H1 (cell line): ENCODE measurements around the gene PGAM1. TPM values are rescaled to one million over a fixed set of nuclear protein-coding genes. Genes with fewer than 3 reads are reported as not detected.

Source experiments
- CTCF ChIA-PET: fragments of 300-600 bp; sonication (Branson Sonifier 250); formaldehyde crosslinking; loops from one replicate; lab custom pipeline; 2021; ENCODE audit not compliant: partially characterized antibody; lab: Charles Lee
- POLR2A ChIA-PET: fragments of 300-600 bp; sonication (Branson Sonifier 250); formaldehyde crosslinking; loops from one replicate; lab custom pipeline; 2021; ENCODE audit warnings: inconsistent platforms; ENCODE audit not compliant: partially characterized antibody; lab: Charles Lee
- DNase-seq, 2 experiments: peaks; one replicate each; pipeline versions ENCODE4 v3.0.0 to v3.0.0-alpha.2; 2010 to 2022; ENCODE audit warnings: low spot score in 2 of 2, low read depth in 1 of 2, mixed read lengths in 1 of 2
- FAIRE-seq: peaks from 2 replicates; lab custom pipeline; 2011; peaks lifted over from hg19 to GRCh38; lab: Jason Lieb, UNC
- H2AFZ ChIP-seq: 2 replicates; pipeline ENCODE4 v1.8.1; 2012; ENCODE audit warnings: low read length, inconsistent platforms
- H2AK5ac ChIP-seq: 2 replicates; pipeline ENCODE4 v1.6.1; 2013; ENCODE audit warnings: low read depth, low read length
- H2BK120ac ChIP-seq: replicated peaks from 2 replicates; pipeline ENCODE3; 2013; ENCODE audit warnings: low read depth, low read length, inconsistent platforms
- H2BK12ac ChIP-seq: 2 replicates; pipeline ENCODE4 v1.6.1; 2013; ENCODE audit warnings: low read depth, low read length
- H2BK15ac ChIP-seq: 2 replicates; pipeline ENCODE4 v1.6.1; 2013; ENCODE audit warnings: low read length
- H2BK20ac ChIP-seq: 2 replicates; pipeline ENCODE4 v1.6.1; 2013; ENCODE audit warnings: low read length
- H2BK5ac ChIP-seq: 2 replicates; pipeline ENCODE4 v1.6.1; 2013; ENCODE audit warnings: low read depth, low read length
- H3K14ac ChIP-seq: 2 replicates; pipeline ENCODE4 v1.6.1; 2013; ENCODE audit warnings: inconsistent platforms; ENCODE audit not compliant: insufficient read length
- H3K18ac ChIP-seq: 2 replicates; pipeline ENCODE4 v1.6.1; 2013; ENCODE audit warnings: low read length; ENCODE audit errors: extremely low read depth
- H3K23ac ChIP-seq: 2 replicates; pipeline ENCODE4 v1.6.1; 2013; ENCODE audit warnings: inconsistent platforms; ENCODE audit not compliant: insufficient read length
- H3K23me2 ChIP-seq: 2 replicates; pipeline ENCODE4 v1.6.1; 2013; ENCODE audit warnings: low read depth, low read length
- H3K27ac ChIP-seq: 2 replicates; pipeline ENCODE4 v1.6.1; 2011; ENCODE audit warnings: low read depth, low read length, inconsistent platforms
- H3K27me3 ChIP-seq, 4 experiments: replicated peaks in 1 of 4; 1 replicate in 1 of 4; 2 replicates in 3 of 4; pipeline versions ENCODE4 v1.6.1 to v1.8.1; 2011 to 2013; ENCODE audit warnings: low read length in 3 of 4, mild to moderate bottlenecking in 3 of 4, inconsistent platforms in 2 of 4, mixed read lengths in 2 of 4, moderate library complexity in 1 of 4; ENCODE audit not compliant: control insufficient read depth in 3 of 4, insufficient read depth in 3 of 4; ENCODE audit errors: extremely low read depth in 1 of 4
- H3K36me3 ChIP-seq, 4 experiments: 2 replicates each; pipeline versions ENCODE4 v1.6.1 to v1.8.1; 2011 to 2013; ENCODE audit warnings: mild to moderate bottlenecking in 4 of 4, low read length in 3 of 4, moderate library complexity in 2 of 4, control low read depth in 1 of 4, inconsistent platforms in 1 of 4; ENCODE audit not compliant: insufficient read depth in 4 of 4, control insufficient read depth in 2 of 4
- H3K4ac ChIP-seq: replicated peaks from 2 replicates; pipeline ENCODE3; 2013; ENCODE audit warnings: low read length, low read depth, mixed read lengths, inconsistent platforms; ENCODE audit not compliant: insufficient read length
- H3K4me1 ChIP-seq, 4 experiments: replicated peaks in 1 of 4; 1 replicate in 1 of 4; 2 replicates in 3 of 4; pipeline versions ENCODE4 v1.6.1 to v1.8.1; 2011 to 2013; ENCODE audit warnings: low read length in 3 of 4, inconsistent platforms in 2 of 4, mixed read lengths in 1 of 4; ENCODE audit not compliant: insufficient read depth in 4 of 4, control insufficient read depth in 3 of 4
- H3K4me2 ChIP-seq, 2 experiments: 2 replicates each; pipeline versions ENCODE4 v1.6.1 to v1.8.1; 2011 to 2013; ENCODE audit warnings: low read depth in 2 of 2, low read length in 2 of 2, control low read depth in 1 of 2, inconsistent platforms in 1 of 2, mild to moderate bottlenecking in 1 of 2; ENCODE audit not compliant: insufficient read depth in 1 of 2
- H3K4me3 ChIP-seq, 4 experiments: fragments of 200-600, 300-600 bp in 1 of 4; sonication (generic), shearing (Covaris generic), sonication (Bioruptor Twin) in 1 of 4; 2 replicates each; pipeline versions ENCODE4 v1.5.1 to v1.8.1; 2011 to 2016; ENCODE audit warnings: low read length in 4 of 4, low read depth in 3 of 4, control low read depth in 2 of 4, inconsistent platforms in 2 of 4, mild to moderate bottlenecking in 2 of 4, mixed read lengths in 1 of 4, moderate library complexity in 1 of 4; ENCODE audit not compliant: insufficient read depth in 2 of 4; ENCODE audit errors: extremely low read depth in 1 of 4
- H3K56ac ChIP-seq: replicated peaks from 2 replicates; pipeline ENCODE3; 2013; ENCODE audit warnings: low read depth, mild to moderate bottlenecking, mixed read lengths, low read length, inconsistent platforms; ENCODE audit not compliant: insufficient read length
- H3K79me1 ChIP-seq: 2 replicates; pipeline ENCODE4 v1.6.1; 2013; ENCODE audit warnings: low read depth, low read length, control low read depth
- H3K79me2 ChIP-seq, 2 experiments: 2 replicates each; pipeline versions ENCODE4 v1.6.1 to v1.8.1; 2012 to 2013; ENCODE audit warnings: low read length in 2 of 2, mild to moderate bottlenecking in 2 of 2, inconsistent platforms in 1 of 2; ENCODE audit not compliant: insufficient read depth in 2 of 2, control insufficient read depth in 1 of 2
- H3K9ac ChIP-seq, 4 experiments: replicated peaks in 1 of 4; 1 replicate in 1 of 4; 2 replicates in 3 of 4; pipeline versions ENCODE4 v1.6.1 to v1.8.1; 2011 to 2013; ENCODE audit warnings: low read depth in 3 of 4, low read length in 3 of 4, control low read depth in 2 of 4, mild to moderate bottlenecking in 2 of 4, moderate library complexity in 2 of 4, inconsistent platforms in 1 of 4; ENCODE audit errors: extremely low read depth in 1 of 4
- H3K9me3 ChIP-seq, 2 experiments: 2 replicates each; pipeline versions ENCODE4 v1.6.1 to v1.8.1; 2012 to 2013; ENCODE audit warnings: mild to moderate bottlenecking in 2 of 2, moderate library complexity in 2 of 2, control low read depth in 1 of 2, inconsistent platforms in 1 of 2, low read depth in 1 of 2, low read length in 1 of 2, mixed read lengths in 1 of 2; ENCODE audit not compliant: insufficient read depth in 2 of 2
- H4K20me1 ChIP-seq, 2 experiments: replicated peaks in 1 of 2; 2 replicates each; pipeline versions ENCODE3 to v1.8.1; 2011 to 2013; ENCODE audit warnings: inconsistent platforms in 2 of 2, low read length in 2 of 2, mild to moderate bottlenecking in 1 of 2; ENCODE audit not compliant: insufficient read depth in 2 of 2, control insufficient read depth in 1 of 2
- H4K5ac ChIP-seq: 2 replicates; pipeline ENCODE4 v1.6.1; 2013; ENCODE audit warnings: low read length, low read depth, mixed read lengths, inconsistent platforms; ENCODE audit not compliant: insufficient read length
- H4K8ac ChIP-seq: 2 replicates; pipeline ENCODE4 v1.8.0; 2013; ENCODE audit warnings: mild to moderate bottlenecking, moderate library complexity, low read length, inconsistent platforms; ENCODE audit not compliant: insufficient read depth; ENCODE audit errors: extremely low read depth
- H4K91ac ChIP-seq: replicated peaks from 2 replicates; pipeline ENCODE3; 2013; ENCODE audit warnings: low read length, mixed read lengths, inconsistent platforms; ENCODE audit not compliant: insufficient read length
- CBX8 ChIP-seq: fragments of 300-800, 300-1000 bp; sonication (generic); IDR thresholded peaks from 2 replicates; pipeline ENCODE4 v1.7.1; 2016; ENCODE audit warnings: low read depth, low read length, borderline replicate concordance
- MAFK ChIP-seq: IDR thresholded peaks from 2 replicates; pipeline ENCODE4 v1.6.1; 2012; ENCODE audit warnings: low read depth, mild to moderate bottlenecking, improper control_type of control experiment, low read length
- POLR2A ChIP-seq, 2 experiments: IDR thresholded peaks; 1 replicate in 1 of 2; 2 replicates in 1 of 2; pipeline ENCODE4 v1.6.1; 2011; ENCODE audit warnings: low read depth in 2 of 2, low read length in 2 of 2, mild to moderate bottlenecking in 2 of 2; ENCODE audit errors: control extremely low read depth in 1 of 2
- POU5F1 ChIP-seq: IDR thresholded peaks from 2 replicates; pipeline ENCODE4 v1.6.1; 2011; ENCODE audit warnings: low read depth, mild to moderate bottlenecking, low read length, moderate library complexity
- RAD21 ChIP-seq, 2 experiments: IDR thresholded peaks in 1 of 2; conservative IDR thresholded peaks in 1 of 2; 2 replicates each; pipeline ENCODE4 v1.6.1; 2011; ENCODE audit warnings: low read depth in 2 of 2, low read length in 2 of 2, improper control_type of control experiment in 1 of 2, inconsistent platforms in 1 of 2, mild to moderate bottlenecking in 1 of 2, moderate library complexity in 1 of 2
- RFX5 ChIP-seq: IDR thresholded peaks from 2 replicates; pipeline ENCODE4 v1.6.1; 2011; ENCODE audit warnings: low read depth, low read length, improper control_type of control experiment, borderline replicate concordance
- SIX5 ChIP-seq: IDR thresholded peaks from 2 replicates; pipeline ENCODE4 v1.6.1; 2011; ENCODE audit warnings: mild to moderate bottlenecking, low read depth, low read length
- YY1 ChIP-seq: IDR thresholded peaks from 2 replicates; pipeline ENCODE4 v1.6.1; 2011; ENCODE audit warnings: low read depth, mild to moderate bottlenecking, low read length
- WGBS, 2 experiments: shearing (Covaris generic) in 1 of 2; methylation state at CpG; one replicate each; pipeline versions ENCODE4 v1.1.6 to v1.1.7; 2013 to 2015; ENCODE audit warnings: low lambda C conversion rate in 2 of 2, mixed read lengths in 2 of 2, inconsistent platforms in 1 of 2, low coverage in 1 of 2, missing lambda C conversion rate in 1 of 2; ENCODE audit not compliant: insufficient replicate concordance in 2 of 2, insufficient coverage in 1 of 2, insufficient read length in 1 of 2; ENCODE audit errors: extremely low coverage in 1 of 2, missing lambda C conversion rate in 1 of 2; 5-methylcytosine and 5-hydroxymethylcytosine counted together
- polyA plus RNA-seq, 7 experiments: library from polyadenylated mRNA; depleted of rRNA in 3 of 7; stranded (reverse) in 5 of 7; unstranded in 2 of 7; fragments of >200 nt in 5 of 7; fragments of 200-250 nt in 2 of 7; gene quantifications; 1 replicate in 5 of 7; 2 replicates in 1 of 7; 4 replicates in 1 of 7; pipeline versions ENCODE4 v1.2.1 to v1.2.3, GENCODE V29; 2011 to 2013; ENCODE audit warnings: missing spikeins in 2 of 7, mixed read lengths in 2 of 7
- total RNA-seq: library from RNA; stranded (reverse); fragmentation: NEBNext Ultra II Directional; extraction: Animal tissue kit (Norgen Biotek cat#: 25700); gene quantifications from 2 replicates; pipeline ENCODE4 v1.2.1, GENCODE V29; 2021
- TF ChIP-seq, protein P1 (sequence below), 3 experiments: IDR thresholded peaks; 1 replicate in 2 of 3; 2 replicates in 1 of 3; pipeline versions ENCODE4 v1.5.1 to v1.6.1; 2011; ENCODE audit warnings: low read length in 3 of 3, mild to moderate bottlenecking in 3 of 3, inconsistent platforms in 2 of 3, low read depth in 1 of 3, moderate library complexity in 1 of 3; ENCODE audit not compliant: insufficient read depth in 1 of 3; ENCODE audit errors: control extremely low read depth in 1 of 3

PGAM1 gene
- total and polyA plus RNA-seq, 2 of the 8 experiments (the other 6 are each of a cell fraction or from before 2014, with no cell fraction given) = 791 to 799 TPM

DNA sequence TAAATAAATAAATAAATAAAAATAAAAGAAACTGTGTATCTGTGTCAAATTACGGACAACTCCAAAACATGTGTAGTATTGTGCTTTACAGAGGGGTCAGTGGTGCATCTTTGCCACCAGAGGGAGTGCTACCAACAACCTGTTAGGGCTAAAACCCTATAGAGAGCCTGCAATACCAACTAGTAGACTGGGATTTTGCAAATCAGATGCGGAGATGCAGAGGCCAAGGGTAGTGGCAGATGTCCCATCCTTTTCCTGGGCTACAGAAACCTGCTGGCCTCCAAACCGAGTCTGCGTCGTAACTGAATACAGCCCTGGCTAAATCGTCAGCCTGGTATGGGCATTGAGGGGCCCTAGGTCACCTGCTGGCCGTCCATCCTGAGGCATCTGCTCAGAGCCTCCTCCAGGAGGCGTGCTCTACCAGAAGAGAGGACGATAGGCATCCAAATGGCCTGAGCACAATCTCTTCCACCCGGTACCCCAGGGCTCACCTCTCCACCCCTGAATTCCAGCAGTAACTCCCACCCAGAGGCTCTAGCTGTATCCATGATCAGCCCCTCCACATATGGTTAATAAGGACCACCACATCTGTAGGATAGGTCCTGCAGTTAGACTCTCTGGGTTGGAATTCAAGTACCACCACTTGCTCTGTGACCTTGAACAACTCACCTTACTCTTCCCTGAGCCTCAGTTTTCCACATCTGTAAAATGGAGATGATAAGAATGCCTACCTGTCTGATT, 18.6 kb upstream of the PGAM1 start:
- WGBS, 2 experiments = 10% methylated on average over 10 of the region's 10 CpGs; no CpG with 5 or more reads in 1 of the 2 experiments
- peak; percentile 40; the same call in 1 of the 2 replicates for TF ChIP-seq YY1
- TF ChIP-seq MAFK = no peak
- peak in 1 of 2 experiments; percentile 68; a peak in 1 of 3 replicates for TF ChIP-seq POLR2A (IDR thresholded peaks at IDR 0.05; ENCODE audit: control extremely low read depth in 1 of 2, low read depth in 2 of 2, low read length in 2 of 2)
- TF ChIP-seq RFX5 = no peak
- TF ChIP-seq SIX5 = no peak
- peak; percentile 80 for TF ChIP-seq RAD21 (IDR thresholded peaks at IDR 0.05 in 1 of 2, conservative IDR thresholded peaks at IDR 0.05 in 1 of 2; ENCODE audit: low read depth in 2 of 2, low read length in 2 of 2)
- TF ChIP-seq, protein P1, sequence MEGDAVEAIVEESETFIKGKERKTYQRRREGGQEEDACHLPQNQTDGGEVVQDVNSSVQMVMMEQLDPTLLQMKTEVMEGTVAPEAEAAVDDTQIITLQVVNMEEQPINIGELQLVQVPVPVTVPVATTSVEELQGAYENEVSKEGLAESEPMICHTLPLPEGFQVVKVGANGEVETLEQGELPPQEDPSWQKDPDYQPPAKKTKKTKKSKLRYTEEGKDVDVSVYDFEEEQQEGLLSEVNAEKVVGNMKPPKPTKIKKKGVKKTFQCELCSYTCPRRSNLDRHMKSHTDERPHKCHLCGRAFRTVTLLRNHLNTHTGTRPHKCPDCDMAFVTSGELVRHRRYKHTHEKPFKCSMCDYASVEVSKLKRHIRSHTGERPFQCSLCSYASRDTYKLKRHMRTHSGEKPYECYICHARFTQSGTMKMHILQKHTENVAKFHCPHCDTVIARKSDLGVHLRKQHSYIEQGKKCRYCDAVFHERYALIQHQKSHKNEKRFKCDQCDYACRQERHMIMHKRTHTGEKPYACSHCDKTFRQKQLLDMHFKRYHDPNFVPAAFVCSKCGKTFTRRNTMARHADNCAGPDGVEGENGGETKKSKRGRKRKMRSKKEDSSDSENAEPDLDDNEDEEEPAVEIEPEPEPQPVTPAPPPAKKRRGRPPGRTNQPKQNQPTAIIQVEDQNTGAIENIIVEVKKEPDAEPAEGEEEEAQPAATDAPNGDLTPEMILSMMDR (IDR thresholded peaks at IDR 0.05; ENCODE audit: control extremely low read depth in 1 of 3, insufficient read depth in 1 of 3, low read depth in 1 of 3, low read length in 3 of 3) = peak; percentile 70 to 96 (median 92)
- no peak for TF ChIP-seq POU5F1
- TF ChIP-seq CBX8 = no peak

More for the DNA sequence above, 18.6 kb upstream of the PGAM1 start:
- Histone ChIP-seq H2BK20ac (no peak overlapping the region), H3K23me2 (peaks cover 2% of the 10 kb centered on the region), H3K23ac (no peak overlapping the region), H3K79me2 (no peaks in the 10 kb centered on the region), H3K79me1 (no peaks in the 10 kb centered on the region; the same call in 1 of the 2 replicates), H2BK120ac (peak overlapping the region; percentile 91), H3K4me3 (peak overlapping the region; percentile 27 to 56 (median 33); a peak in 7 of 8 replicates), H3K9ac (no peak overlapping the region), H3K4me1 (no peaks in the 10 kb centered on the region), H4K20me1 (no peaks in the 10 kb centered on the region), H4K91ac (peak overlapping the region; percentile 83), H2BK15ac (0 out of 2 replicates have a peak overlapping the region, but pooled peaks have one; percentile 53), H4K8ac (no peak overlapping the region), H2AK5ac (no peak overlapping the region), H3K9me3 (no peaks in the 10 kb centered on the region), H3K18ac (no peak overlapping the region; the same call in 1 of the 2 replicates), H2BK5ac (no peak overlapping the region; the same call in 1 of the 2 replicates), H3K4ac (no peak overlapping the region), H3K4me2 (peak overlapping the region; percentile 23 to 90; a peak in 3 of 4 replicates), H3K36me3 (no peaks in the 10 kb centered on the region), H2BK12ac (no peak overlapping the region; the same call in 1 of the 2 replicates), H3K14ac (no peak overlapping the region), H3K27me3 (no peaks in the 10 kb centered on the region), H3K56ac (no peak overlapping the region), H2AFZ (peak overlapping the region; percentile 100), H3K27ac (no peak overlapping the region), H4K5ac (no peak overlapping the region)
- ChIA-PET CTCF (interaction anchor here (0.6 to 9.8 kb wide), 24 partner anchors 14 to 407 kb away, joined by 3 to 128 read pairs (median 3); partner anchors contain the start of genes EXOSC1, PGAM1 and ZDHHC16), POLR2A (interaction anchor here (1.0 to 3.2 kb wide), 4 partner anchors 11 to 40 kb away, joined by 3 to 13 read pairs (median 4); no protein-coding TSS in a partner anchor)
- FAIRE-seq (peak; percentile 65), DNase-seq (peak in 1 of 2 experiments; percentile 82)
